Endothelial cell of umbilical vein (primary cell): ENCODE measurements around the gene MDGA2. TPM values are rescaled to one million over a fixed set of nuclear protein-coding genes. Genes with fewer than 3 reads are reported as not detected.

Source experiments
- BruUV-seq: library from RNA; stranded (reverse); fragments of 400-500 nt; replicated peaks from 2 replicates; lab custom pipeline; 2021; lab: Mats Ljungman, UMichigan
- CTCF ChIA-PET: fragments of 300-600, 350-600 bp; sonication (Branson Sonifier 250); formaldehyde crosslinking; loops from one replicate; lab custom pipeline; 2021; ENCODE audit warnings: antibody characterized with exemption, inconsistent platforms; lab: Charles Lee
- POLR2A ChIA-PET: fragments of 300-600, 350-600 bp; sonication (Branson Sonifier 250); formaldehyde crosslinking; loops from one replicate; lab custom pipeline; 2021; ENCODE audit warnings: antibody characterized with exemption, inconsistent platforms; lab: Charles Lee
- DNase-seq: peaks from one replicate; pipeline ENCODE4 v3.0.0-alpha.2; 2011; ENCODE audit warnings: low read depth, low spot score
- FAIRE-seq: peaks from 2 replicates; lab custom pipeline; 2011; peaks lifted over from hg19 to GRCh38; lab: Jason Lieb, UNC
- H2AFZ ChIP-seq: 2 replicates; pipeline ENCODE4 v1.6.0; 2012; ENCODE audit warnings: low read depth, low read length, control low read depth, inconsistent platforms
- H3K27ac ChIP-seq: 2 replicates; pipeline ENCODE4 v1.5.1; 2011; ENCODE audit warnings: low read depth, mild to moderate bottlenecking, control low read depth, low read length, moderate library complexity; ENCODE audit not compliant: insufficient read depth
- H3K27me3 ChIP-seq, 2 experiments: 2 replicates each; pipeline versions ENCODE4 v1.6.0 to v1.6.1; 2011; ENCODE audit warnings: low read length in 2 of 2, mixed read lengths in 1 of 2; ENCODE audit not compliant: control insufficient read depth in 2 of 2, insufficient read depth in 2 of 2
- H3K36me3 ChIP-seq, 2 experiments: 2 replicates in 1 of 2; 3 replicates in 1 of 2; pipeline ENCODE4 v1.5.1; 2011; ENCODE audit warnings: low read length in 2 of 2, mild to moderate bottlenecking in 1 of 2, moderate library complexity in 1 of 2; ENCODE audit not compliant: control insufficient read depth in 2 of 2, insufficient read depth in 2 of 2; ENCODE audit errors: extremely low read depth in 1 of 2
- H3K4me1 ChIP-seq: 3 replicates; pipeline ENCODE4 v1.5.1; 2011; ENCODE audit warnings: mild to moderate bottlenecking, low read length; ENCODE audit not compliant: control insufficient read depth, insufficient read depth; ENCODE audit errors: extremely low read depth
- H3K4me2 ChIP-seq: 2 replicates; pipeline ENCODE4 v1.6.1; 2011; ENCODE audit warnings: low read length, control low read depth, mixed read lengths; ENCODE audit not compliant: insufficient read depth
- H3K4me3 ChIP-seq, 3 experiments: fragments of 200-600 bp in 1 of 3; sonication (generic), shearing (Covaris generic) in 1 of 3; replicated peaks in 1 of 3; 2 replicates each; pipeline ENCODE4 v1.5.1; 2011 to 2016; ENCODE audit warnings: control low read depth in 3 of 3, low read length in 3 of 3, mild to moderate bottlenecking in 2 of 3, inconsistent platforms in 1 of 3, low read depth in 1 of 3, moderate library complexity in 1 of 3; ENCODE audit not compliant: insufficient read depth in 1 of 3
- H3K79me2 ChIP-seq: 2 replicates; pipeline ENCODE4 v1.6.0; 2012; ENCODE audit warnings: low read length, inconsistent platforms; ENCODE audit not compliant: control insufficient read depth, insufficient read depth
- H3K9ac ChIP-seq: replicated peaks from 2 replicates; pipeline ENCODE3; 2011; ENCODE audit warnings: low read length, control low read depth; ENCODE audit not compliant: insufficient read depth; ENCODE audit errors: extremely low read depth
- H3K9me1 ChIP-seq: replicated peaks from 3 replicates; pipeline ENCODE4 v1.6.0; 2011; ENCODE audit warnings: mild to moderate bottlenecking, low read length; ENCODE audit not compliant: control insufficient read depth, insufficient read depth; ENCODE audit errors: extremely low read depth
- H3K9me3 ChIP-seq: replicated peaks from 2 replicates; pipeline ENCODE4 v1.5.1; 2012; ENCODE audit warnings: low read length, inconsistent platforms; ENCODE audit not compliant: control insufficient read depth, insufficient read depth
- H4K20me1 ChIP-seq: replicated peaks from 2 replicates; pipeline ENCODE3; 2011; ENCODE audit warnings: mild to moderate bottlenecking, low read length; ENCODE audit not compliant: control insufficient read depth, insufficient read depth; ENCODE audit errors: extremely low read depth
- EZH2 ChIP-seq: IDR thresholded peaks from 2 replicates; pipeline ENCODE4 v1.6.1; 2012; ENCODE audit warnings: borderline replicate concordance, low read depth, mild to moderate bottlenecking, moderate library complexity, low read length, inconsistent platforms; ENCODE audit not compliant: severe bottlenecking
- FOS ChIP-seq: IDR thresholded peaks from 2 replicates; pipeline ENCODE4 v1.6.1; 2011; ENCODE audit warnings: mild to moderate bottlenecking, low read length, moderate library complexity, borderline replicate concordance; ENCODE audit not compliant: insufficient read depth
- GATA2 ChIP-seq: IDR thresholded peaks from 2 replicates; pipeline ENCODE4 v1.7.0; 2011; ENCODE audit warnings: low read depth, mild to moderate bottlenecking, moderate library complexity, mixed read lengths, low read length; ENCODE audit not compliant: insufficient read length, insufficient read depth
- JUN ChIP-seq: IDR thresholded peaks from 2 replicates; pipeline ENCODE4 v1.6.1; 2011; ENCODE audit warnings: borderline replicate concordance, low read depth; ENCODE audit not compliant: insufficient read length, insufficient read depth
- MYC ChIP-seq: IDR thresholded peaks from one replicate; pipeline ENCODE4 v1.6.1; 2011; ENCODE audit warnings: mild to moderate bottlenecking, low read depth, low read length
- POLR2A ChIP-seq: IDR thresholded peaks from 2 replicates; pipeline ENCODE4 v1.6.1; 2012; ENCODE audit warnings: low read depth, mild to moderate bottlenecking, control low read depth, low read length
- POLR2AphosphoS5 ChIP-seq: IDR thresholded peaks from 2 replicates; pipeline ENCODE4 v1.6.1; 2012; ENCODE audit warnings: low read depth, mild to moderate bottlenecking, control low read depth, low read length, moderate library complexity; ENCODE audit not compliant: insufficient read depth
- dilution Hi-C: fragments of 300-500 bp; cut with MboI; formaldehyde crosslinking; loops from one replicate; pipeline ENCODE4 v1.15.0; 2019; ENCODE audit warnings: low sequenced_read_pairs; ENCODE audit not compliant: extremely low pct_ligation_motif_present
- intact Hi-C: fragments of 100-400 bp; cut with micrococcal nuclease; formaldehyde crosslinking; loops from one replicate; pipeline ENCODE4 v1.10.0; 2022
- polyA plus RNA-seq, 4 experiments: library from polyadenylated mRNA; depleted of rRNA in 3 of 4; stranded (reverse) in 3 of 4; unstranded in 1 of 4; fragments of >200 nt; gene quantifications; 2 replicates each; pipeline versions ENCODE4 v1.2.1 to v1.2.3, GENCODE V29; 2011 to 2012; ENCODE audit warnings: missing spikeins in 1 of 4
- total RNA-seq: library from RNA; stranded (reverse); gene quantifications from 2 replicates; pipeline ENCODE4 v1.2.3, GENCODE V29; 2021
- TF ChIP-seq, protein P1 (sequence below), 2 donors: IDR thresholded peaks; 1 replicate in 1 of 2; 2 replicates in 1 of 2; pipeline ENCODE4 v1.5.1; 2011; ENCODE audit warnings: low read length in 2 of 2, mild to moderate bottlenecking in 2 of 2, moderate library complexity in 2 of 2, control low read depth in 1 of 2, inconsistent platforms in 1 of 2, low read depth in 1 of 2; ENCODE audit not compliant: insufficient read depth in 1 of 2; ENCODE audit errors: extremely low read depth in 1 of 2
- TF ChIP-seq, protein P2 (sequence below): IDR thresholded peaks from 2 replicates; pipeline ENCODE4 v1.6.1; 2011; ENCODE audit not compliant: insufficient read depth, insufficient read length

Gene MDGA2
- total and polyA plus RNA-seq, 2 donors (not counting 3 experiments of a cell fraction or from before 2014, with no cell fraction given): not detected

DNA sequence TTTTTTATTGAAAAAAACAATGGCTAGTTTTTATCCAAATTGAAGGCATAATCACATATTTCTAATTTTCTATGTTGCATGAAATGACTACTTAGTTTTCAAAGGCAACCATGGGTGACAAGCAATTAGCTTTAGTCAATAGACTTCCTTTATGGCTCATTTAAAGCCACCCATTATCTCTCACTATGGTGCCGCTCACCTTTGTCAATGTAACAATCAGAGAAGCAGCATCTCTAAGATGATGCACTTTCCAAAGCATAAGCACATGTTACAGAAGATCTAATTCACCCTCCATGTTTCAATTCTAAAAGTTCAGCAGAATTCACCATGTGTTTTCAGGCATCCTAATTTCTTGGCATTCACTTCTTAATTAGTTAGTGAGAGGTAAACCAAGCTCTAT is 857.3 kb downstream of the MDGA2 start:
- no peaks in the 10 kb centered on the region for H3K9me3 ChIP-seq
- CTCF ChIA-PET: no interaction called here
- no peak overlapping the region for H2AFZ ChIP-seq
- POLR2A ChIA-PET: no interaction called here
- no peaks in the 10 kb centered on the region for H3K9me1 ChIP-seq
- no TSS peak for BruUV-seq
- no peak for FAIRE-seq
- H3K27me3 ChIP-seq: no peaks in the 10 kb centered on the region
- no peaks in the 10 kb centered on the region for H4K20me1 ChIP-seq
- DNase-seq: no peak
- intact Hi-C loops: no loop called here
- dilution Hi-C loops: no loop called here
- no peaks in the 10 kb centered on the region for H3K4me1 ChIP-seq
- no peak overlapping the region for H3K9ac ChIP-seq
- no peak overlapping the region for H3K27ac ChIP-seq
- H3K4me2 ChIP-seq: no peak overlapping the region
- H3K4me3 ChIP-seq: no peak overlapping the region
- no peaks in the 10 kb centered on the region for H3K79me2 ChIP-seq
- H3K36me3 ChIP-seq: no peaks in the 10 kb centered on the region
- TF ChIP-seq, protein P1, sequence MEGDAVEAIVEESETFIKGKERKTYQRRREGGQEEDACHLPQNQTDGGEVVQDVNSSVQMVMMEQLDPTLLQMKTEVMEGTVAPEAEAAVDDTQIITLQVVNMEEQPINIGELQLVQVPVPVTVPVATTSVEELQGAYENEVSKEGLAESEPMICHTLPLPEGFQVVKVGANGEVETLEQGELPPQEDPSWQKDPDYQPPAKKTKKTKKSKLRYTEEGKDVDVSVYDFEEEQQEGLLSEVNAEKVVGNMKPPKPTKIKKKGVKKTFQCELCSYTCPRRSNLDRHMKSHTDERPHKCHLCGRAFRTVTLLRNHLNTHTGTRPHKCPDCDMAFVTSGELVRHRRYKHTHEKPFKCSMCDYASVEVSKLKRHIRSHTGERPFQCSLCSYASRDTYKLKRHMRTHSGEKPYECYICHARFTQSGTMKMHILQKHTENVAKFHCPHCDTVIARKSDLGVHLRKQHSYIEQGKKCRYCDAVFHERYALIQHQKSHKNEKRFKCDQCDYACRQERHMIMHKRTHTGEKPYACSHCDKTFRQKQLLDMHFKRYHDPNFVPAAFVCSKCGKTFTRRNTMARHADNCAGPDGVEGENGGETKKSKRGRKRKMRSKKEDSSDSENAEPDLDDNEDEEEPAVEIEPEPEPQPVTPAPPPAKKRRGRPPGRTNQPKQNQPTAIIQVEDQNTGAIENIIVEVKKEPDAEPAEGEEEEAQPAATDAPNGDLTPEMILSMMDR (IDR thresholded peaks at IDR 0.05; ENCODE audit: extremely low read depth in 1 of 2, insufficient read depth in 1 of 2, low read depth in 1 of 2, low read length in 2 of 2): no peak
- TF ChIP-seq GATA2 (no peak), MYC (no peak), FOS (no peak), POLR2A (no peak), POLR2AphosphoS5 (no peak), JUN (no peak), EZH2 (no peak)
- TF ChIP-seq, protein P2, sequence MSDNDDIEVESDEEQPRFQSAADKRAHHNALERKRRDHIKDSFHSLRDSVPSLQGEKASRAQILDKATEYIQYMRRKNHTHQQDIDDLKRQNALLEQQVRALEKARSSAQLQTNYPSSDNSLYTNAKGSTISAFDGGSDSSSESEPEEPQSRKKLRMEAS: no peak
